GM21528 (cell line): Measurements from ENCODE around the gene TRIM33.
"Not testable (repeated sequence)": the region's sequence is repeated elsewhere in the genome, so short reads cannot be mapped to it uniquely, and the experiment has no call there.

Experiments used
- ATAC-seq: cut with Tn5 transposase; IDR thresholded peaks from one replicate; pipeline ENCODE4 v1.9.1; 2021; ENCODE audit warnings: mild to moderate bottlenecking, moderate library complexity; ENCODE audit not compliant: unreplicated experiment, low FRiP score

The TRIM33 gene

DNA sequence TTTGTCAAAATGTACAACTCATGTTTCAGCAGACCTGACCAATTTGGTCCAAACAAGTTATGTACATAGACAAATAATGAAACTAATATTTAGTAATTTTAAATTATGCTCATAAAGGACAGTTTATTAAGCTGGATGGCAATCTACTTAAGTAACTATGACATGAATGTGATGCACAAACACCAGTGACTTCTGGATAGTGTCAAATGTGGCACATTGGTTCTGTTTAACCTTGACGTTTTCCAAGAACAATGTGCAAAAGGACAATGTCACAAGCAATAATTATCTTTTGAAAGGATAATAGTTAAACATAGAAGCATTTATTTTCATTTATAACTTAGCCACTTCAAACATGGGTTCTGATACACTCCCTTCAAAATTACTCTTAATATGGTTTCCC lies 80.0 kb downstream of the TRIM33 start:
- no peak for ATAC-seq

DNA sequence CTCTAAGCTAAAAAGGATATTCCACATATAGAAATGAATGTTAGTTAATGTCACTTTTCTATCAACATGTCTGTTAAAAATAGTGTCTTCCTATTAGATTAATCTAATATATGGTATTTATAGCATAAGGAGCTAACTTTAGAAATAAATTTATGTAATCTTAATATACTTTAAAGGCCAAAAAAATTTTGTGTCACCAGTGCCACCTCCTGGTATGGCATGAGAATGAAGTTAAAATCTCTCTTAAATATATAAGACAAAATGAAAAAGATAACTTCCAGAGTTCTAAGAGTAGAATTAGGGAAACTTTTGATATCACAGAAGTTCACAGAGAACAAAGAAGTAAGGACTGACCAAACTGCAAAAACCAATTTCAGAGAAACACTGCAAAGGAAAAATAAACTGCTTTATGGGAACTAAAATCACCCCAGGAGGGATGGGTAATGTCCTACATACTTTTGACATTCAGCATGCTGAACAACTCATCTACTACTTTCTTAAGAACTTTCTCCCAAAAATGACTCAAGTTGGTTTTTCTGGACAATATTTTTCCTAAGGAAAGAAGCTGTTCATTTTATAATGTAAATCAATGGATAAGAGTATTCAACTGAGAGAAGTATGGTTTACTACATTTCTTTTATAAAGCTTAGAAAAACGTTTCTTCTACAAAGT lies 82.8 kb downstream of the TRIM33 start:
- ATAC-seq: no peak

DNA sequence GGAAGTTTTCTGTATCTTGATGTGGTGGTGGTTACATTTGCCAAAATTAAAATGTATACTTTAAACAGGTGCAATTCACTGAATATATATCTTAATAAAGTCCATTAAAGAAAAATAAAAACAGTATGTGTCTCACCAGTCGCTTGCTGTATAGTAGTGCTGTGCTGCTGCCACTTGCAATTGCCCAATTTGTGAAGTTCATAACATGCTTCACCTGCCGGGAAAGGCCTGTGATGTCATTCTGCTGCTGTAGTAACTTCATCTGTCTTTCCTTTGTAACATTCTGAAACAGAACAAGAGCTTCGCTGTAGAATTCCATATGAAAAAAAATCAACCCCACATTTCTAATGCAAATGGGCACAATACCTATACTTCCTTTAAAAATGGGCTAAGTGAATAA lies 83.4 kb downstream of the TRIM33 start:
- no peak for ATAC-seq

DNA sequence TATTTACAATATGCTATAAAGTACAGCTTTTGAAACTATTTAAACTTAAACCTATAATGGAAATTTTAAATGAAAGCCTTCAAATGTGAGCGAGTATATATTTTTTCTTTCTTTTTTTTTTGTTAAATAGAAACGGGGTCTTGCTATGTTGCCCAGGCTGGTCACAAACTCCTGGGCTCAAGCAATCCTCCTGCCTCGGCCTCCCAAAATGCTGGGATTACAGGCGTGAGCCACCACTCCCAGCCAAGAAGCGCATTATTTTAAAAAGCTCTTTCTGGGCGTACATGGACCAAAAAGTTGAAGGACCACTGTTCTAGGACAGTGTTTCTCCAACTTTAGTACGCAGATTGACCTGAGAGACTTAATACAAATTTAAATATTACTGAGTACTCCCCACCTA lies 87.5 kb downstream of the TRIM33 start:
- no peak for ATAC-seq

DNA sequence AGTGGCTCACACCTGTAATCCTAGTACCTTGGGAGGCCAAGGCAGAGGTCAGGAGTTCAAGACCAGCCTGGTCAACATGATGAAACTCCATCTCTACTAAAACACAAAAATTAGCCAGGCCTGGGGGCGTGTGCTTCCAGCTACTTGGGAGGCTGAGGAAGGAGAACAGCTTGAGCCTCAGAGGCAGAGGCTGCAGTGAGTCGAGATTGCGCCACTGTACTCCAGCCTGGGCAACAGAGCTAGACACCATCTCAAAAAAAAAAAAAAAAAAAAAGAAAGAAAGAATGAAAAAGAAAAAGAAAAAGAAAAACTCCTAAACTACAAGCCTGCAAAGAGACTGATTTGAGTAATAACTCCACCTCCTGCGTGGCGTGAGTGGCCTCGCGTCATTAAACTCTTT lies 92.1 kb downstream of the TRIM33 start:
- ATAC-seq: not testable (repeated sequence)

DNA sequence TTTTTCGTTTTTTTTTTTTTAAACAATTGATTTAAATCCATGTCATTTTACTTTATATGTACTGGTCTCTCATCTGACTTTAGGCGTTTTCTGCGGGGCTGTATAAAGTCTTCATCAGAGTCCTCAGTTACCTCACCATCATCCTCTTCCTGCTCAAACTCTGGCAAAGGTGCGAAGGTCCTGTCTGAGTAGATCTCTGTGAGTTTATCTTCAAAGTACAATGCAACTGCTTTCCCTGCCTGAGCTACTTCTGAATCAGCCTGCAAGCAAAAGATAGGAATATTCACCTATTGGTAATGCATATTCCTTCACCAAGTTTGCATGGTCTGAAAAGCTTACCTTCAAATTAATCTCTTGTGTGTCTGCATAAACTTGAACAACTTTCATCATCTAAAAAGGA lies 113.4 kb downstream of the TRIM33 start:
- ATAC-seq: no peak

DNA sequence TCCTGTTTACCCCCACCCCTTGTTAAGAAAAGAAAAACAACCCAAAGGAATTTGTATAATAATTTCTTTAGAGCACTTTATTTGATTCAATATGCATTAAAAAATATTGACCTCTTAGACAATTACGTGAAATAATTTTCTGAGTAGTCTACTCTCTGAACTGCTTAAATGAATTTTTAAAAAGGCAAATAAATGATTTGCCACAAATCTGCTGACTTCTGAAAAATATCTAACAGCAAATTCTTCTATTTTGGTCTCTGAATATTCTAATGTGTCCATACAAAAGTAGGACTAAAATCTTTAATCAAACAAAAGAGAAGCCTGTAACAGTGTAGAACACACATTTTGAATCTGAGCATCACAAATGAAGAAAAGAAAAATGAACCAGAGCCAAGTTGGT lies 115.1 kb downstream of the TRIM33 start:
- no peak for ATAC-seq

- no peak for ATAC-seq
Measured at GRCh38 chr1:114390960-114391359, 120.0 kb downstream of the TRIM33 start.

DNA sequence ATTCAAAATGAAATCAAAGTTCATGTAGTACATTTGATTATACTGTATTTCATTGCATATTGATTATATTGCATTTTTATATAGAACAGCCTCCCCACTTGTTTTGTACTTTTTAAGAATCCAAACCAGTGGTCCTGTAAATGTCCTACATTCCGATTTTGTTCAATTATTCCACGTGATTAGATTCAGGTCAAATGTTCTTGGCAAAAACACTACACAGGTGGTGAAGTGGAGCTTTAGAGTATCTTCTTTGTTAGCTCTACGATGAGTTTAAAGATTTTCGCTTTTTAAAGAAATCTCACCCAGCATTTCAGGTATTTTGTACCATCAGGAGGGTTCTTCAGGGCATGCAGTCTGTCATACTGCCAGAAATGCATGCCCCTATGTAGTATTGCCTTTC lies 120.6 kb downstream of the TRIM33 start:
- no peak for ATAC-seq

DNA sequence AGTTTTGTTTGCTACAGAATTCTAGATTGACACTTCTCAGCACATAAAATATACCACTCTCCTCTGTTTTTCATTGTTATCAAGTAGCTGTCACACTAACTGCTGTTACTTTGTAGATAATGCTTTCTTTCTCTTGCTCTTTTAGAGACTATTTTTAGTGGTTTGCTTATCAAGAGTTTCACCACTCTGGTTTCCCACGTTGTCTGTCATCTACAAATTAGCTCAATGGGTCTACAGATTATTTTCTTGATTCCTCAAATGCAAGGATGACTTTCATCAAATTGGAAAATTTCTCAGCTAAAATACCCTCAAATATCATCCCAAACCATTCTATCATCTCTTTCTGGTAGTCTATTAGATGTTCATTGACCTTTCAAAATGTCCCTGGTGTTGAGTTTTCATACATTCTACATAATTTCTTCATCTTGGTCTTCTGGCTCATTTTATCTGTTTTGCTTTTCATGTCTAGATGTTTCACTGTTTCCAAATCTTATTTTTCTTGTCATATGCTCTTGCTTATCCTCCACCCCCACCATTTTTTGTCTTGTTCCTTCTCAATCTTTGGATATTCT lies 122.5 kb downstream of the TRIM33 start:
- ATAC-seq: no peak

GRCh38 chr1:114387585-114387984 lies 123.4 kb downstream of the TRIM33 start:
- not testable (repeated sequence) for ATAC-seq

DNA sequence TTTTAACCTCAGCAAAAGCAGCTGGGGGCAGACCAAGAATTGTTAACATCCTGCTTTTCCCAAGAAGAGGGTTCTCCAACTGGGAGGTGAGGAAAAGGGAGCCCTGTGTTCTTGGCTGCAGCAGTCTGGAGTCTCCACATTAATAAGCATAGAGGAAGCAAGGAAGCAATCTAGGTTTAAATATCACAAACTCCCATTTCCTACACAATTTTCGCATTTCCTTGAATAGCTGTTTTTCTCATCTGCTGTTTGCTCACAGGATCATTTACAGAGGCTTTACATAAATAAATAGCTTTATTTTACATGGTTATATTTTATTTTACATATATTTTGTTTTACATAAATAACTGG lies 124.0 kb downstream of the TRIM33 start:
- ATAC-seq: no peak

- ATAC-seq: no peak
Measured at GRCh38 chr1:114386129-114387009, 124.6 kb downstream of the TRIM33 start.

- no peak for ATAC-seq
Measured at GRCh38 chr1:114384922-114385321, 126.1 kb downstream of the TRIM33 start.

DNA sequence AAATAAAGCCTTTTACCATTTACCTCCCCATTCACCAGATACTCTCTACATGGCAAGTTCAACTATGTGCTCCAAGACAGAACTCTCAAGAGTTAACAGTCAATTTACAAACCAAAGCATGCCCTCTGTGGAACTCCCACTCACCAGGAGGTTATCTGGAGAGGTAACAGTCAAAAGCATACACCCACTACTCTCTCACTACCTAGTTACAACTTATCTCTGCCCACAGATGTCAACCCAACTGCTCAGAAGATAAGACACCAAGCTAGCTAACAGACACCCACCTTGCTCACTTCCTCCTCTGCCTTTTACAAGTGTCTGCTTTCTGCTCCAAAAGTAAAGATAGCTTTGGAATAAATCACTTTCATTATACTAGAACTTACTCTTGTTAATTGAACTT lies 131.0 kb downstream of the TRIM33 start:
- no peak for ATAC-seq

DNA sequence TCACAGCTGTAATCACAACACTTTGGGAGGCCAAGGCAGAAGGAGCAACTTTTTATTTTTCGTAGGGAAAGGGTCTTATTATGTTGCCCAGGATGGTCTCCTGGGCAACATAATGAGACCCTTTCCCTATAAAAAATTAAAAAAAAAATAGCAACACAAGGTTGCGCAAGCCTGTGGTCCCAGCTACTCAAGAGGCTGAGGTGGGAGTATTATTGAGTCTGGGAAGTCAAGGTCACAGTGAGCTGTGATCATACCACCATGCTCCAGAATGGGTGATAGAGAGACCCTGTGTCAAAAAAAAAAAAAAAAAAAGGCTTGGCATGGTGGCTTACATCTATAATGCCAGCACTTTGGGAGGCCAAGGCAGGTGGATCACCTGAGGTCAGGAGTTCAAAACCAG lies 131.6 kb downstream of the TRIM33 start:
- no peak for ATAC-seq

DNA sequence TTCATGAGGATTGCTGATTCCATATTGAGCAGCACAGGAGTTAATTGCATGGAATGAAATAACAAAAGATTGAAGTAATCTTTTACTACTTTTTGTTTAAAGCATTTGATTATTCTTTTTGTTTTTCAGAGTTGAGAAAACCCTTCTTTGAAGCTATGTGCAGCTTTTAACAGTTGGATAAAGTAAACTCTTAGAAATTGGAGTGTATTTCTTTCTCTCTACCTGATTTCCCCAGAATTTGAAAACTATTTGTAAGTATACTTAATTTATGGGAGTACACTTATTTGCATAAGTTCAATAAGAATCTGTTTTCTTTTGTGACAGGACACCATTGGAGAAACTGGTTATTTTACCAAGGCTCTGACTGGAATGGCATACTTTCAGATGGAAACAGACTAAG lies 133.6 kb downstream of the TRIM33 start:
- no peak for ATAC-seq

GRCh38 chr1:114369930-114370329 lies 141.1 kb downstream of the TRIM33 start:
- no peak for ATAC-seq

GRCh38 chr1:114369266-114369919 lies 141.6 kb downstream of the TRIM33 start:
- ATAC-seq: not testable (repeated sequence)

DNA sequence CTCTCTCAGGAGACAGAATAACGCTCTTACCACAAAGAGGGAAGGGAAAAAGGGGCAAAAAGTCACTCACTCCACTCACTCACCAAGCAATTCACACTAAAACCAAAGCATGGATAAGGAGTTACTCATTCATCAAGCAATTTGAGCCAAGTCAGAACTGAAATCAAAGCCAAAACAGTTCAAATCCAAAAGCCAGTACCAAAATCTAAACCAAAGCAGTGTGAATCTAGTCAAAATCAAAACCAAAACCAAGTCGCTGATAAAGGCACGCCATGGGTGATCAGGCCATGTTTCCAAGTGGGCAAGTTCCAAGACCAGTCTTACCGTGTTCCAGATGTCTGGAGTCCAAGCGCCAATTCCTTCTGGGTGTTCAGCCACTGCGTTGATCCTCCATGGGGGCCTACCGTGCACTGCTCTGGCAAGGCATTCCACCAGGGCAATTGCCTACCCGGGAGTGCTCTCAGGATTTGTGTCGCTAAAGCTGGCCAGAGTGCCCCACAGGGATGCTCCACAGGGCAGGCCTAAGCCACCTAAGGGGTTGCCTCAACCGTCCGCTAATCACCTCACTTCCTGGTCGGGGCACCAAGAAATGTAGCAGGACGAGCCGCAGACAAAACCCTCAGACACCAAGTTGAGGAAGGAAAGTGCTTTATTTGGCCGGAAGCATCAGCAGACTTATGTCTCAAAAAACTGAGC lies 142.3 kb downstream of the TRIM33 start:
- ATAC-seq: no peak

GRCh38 chr1:114367810-114368209 lies 143.2 kb downstream of the TRIM33 start:
- ATAC-seq: no peak
